GM18858 (cell line): Measurements from ENCODE around the gene FAM25C.
"Not testable (repeated sequence)": the region's sequence is repeated elsewhere in the genome, so short reads cannot be mapped to it uniquely, and the experiment has no call there.

Experiments
- ATAC-seq: cut with Tn5 transposase; IDR thresholded peaks from one replicate; pipeline ENCODE4 v1.9.1; 2021; ENCODE audit not compliant: unreplicated experiment

FAM25C gene

DNA sequence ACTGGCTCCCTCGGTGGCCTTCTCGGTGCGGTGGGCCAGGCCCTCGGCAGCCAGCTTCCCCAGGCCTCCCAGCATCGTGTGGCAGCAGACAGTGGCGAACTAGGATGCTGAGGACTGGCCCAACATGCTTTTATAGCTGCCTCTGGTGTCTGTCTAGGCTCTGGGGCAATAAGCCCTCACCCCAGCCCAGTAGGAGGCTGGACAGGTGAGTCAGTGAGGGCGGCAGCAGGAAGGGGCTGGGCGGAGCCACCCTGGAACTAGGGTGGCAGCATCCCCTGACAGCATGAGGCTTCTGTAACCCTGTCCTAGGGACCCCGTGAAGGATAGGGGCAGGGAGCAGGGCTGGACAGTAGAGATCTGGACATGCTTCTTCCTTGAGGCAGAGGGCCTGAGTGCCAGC is at the start of gene FAM25C:
Gene FAM25C, minus strand, starts transcription at position 101 of the 400 bp plus-strand sequence. Its CDS starts 26 bp downstream, at position 75.
- not testable (repeated sequence) for ATAC-seq

DNA sequence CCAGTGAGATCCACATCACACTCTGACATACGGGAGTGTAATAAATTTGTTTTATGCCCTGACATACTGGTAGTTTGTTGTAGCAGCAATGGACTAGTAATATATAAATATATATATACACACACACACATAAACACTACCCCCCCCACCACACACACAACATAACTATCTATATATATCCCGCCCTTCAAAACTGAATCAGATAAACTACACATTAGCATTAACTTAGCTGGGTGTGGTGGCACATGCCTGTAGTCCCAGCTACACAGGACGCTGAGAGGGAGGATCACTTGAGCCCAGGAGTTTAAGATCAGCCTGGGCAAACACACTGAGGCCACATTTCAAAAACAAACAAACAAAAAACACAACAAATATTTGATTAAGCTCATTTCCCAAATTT is 45.0 kb upstream of the FAM25C start:
- ATAC-seq, result not testable (repeated sequence)

DNA sequence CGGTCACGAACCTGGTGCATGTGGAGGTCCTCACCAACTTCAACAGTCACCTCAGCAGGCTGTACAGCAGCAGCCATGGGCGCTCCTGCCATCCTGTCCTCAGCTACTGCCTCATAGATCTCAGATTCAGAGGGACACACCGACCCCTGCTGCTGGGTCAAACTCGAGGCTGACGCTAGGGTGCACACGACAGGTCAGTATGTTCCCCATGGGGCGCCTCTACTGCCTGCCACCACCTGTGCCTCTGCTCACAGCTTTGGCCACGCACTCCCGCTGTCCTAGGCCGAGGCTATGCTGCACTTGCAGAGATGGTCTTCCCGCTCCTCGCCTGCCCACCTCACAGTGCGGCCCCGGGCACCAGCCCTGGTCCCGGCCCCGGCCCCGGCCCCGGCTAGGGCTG is 31.8 kb upstream of the FAM25C start:
- not testable (repeated sequence) for ATAC-seq

DNA sequence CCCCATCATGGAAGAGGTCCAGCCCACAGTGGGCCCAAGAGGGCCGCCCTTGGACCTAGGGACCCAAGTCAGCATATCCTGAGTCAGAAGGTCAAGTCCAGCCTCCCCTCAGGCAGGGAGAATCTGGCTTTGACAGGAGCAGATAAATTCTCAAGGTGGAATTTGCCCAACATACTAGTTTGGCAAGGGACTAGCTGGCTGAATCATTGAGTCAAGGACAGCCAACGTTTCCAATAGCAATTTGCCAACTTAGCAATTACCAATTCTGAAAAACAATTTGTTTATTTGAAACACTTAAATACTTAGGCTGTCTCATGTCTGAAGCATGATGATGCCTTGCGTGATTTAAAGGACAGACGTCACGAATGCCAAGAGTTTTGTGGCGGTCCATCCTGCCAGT is 2.7 kb upstream of the FAM25C start:
- not testable (repeated sequence) for ATAC-seq

DNA sequence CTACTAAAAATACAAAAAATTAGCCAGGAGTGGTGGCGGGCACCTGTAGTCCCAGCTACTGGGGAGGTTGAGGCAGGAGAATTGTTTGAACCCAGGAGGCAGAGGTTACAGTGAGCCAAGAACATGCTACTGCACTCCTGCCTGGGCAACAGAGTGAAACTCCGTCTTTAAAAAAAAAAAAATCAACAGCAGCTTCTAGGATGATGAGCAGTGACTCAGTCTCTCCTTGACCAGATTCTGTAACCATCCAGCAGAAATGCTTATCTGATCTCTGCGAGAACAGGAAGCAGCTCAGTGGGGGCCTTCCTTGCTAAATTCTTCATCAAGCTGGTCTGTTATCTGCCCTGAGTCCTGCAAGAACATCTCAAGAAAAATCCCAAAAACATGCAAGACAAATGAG is 5.5 kb downstream of the FAM25C start:
- ATAC-seq, result not testable (repeated sequence)

DNA sequence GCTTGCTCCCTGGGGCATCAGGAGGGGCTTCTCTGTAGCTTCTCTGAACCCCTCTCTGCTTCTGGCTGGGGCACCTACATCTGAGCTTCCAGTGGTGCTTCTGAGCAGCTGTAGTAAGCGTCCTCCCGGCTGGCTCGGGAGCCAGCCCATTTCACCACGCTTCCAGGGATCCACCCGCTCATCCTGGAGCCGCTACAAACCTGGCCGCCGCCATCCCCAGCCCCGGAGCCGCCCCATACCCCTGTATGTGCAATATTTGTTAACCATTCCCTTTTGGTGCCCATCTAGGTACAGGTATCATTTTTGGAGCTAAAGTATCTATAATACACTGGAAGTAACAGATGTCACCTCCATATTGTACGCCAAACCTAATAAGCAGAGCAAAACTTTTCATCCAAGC is 7.0 kb downstream of the FAM25C start:
- not testable (repeated sequence) for ATAC-seq

DNA sequence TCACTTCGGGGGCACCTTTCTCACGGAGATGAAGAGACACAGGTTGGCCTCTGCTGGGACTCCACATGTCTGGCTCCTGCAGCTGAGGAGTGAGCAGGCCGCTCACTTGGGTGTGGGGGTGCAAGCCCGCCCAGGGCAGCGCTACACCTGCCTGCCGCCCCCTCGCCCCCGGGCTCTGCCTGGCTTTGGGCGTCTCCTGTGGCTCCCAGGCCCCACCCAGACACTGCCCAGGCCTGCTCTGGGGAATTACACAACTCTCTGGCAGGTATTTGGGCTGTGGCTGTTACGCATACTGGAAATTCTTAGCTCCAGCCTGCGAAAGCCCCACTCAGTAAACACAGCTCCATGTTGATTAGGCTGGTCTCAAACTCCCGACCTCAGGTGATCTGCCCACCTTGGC is 7.9 kb downstream of the FAM25C start:
- not testable (repeated sequence) for ATAC-seq

DNA sequence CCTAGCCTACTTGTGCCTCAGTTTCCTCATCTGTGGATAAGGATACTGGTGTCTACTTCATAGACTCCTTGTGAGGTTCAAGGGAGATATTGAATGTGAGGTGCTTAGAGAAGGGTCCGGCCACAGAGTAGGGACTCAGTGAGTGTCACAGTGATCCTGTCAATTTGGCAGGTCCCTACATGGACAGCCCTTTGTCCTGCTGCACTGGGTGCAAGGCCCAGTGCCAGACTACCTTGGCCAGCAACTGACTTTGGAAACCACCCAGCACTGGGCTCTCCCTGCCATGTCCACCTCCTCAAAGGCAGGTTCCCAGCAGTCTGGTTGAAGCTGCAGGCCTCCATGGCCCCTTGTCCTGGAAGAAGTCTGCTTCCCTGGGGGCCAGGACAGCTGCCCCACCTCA is 9.5 kb downstream of the FAM25C start:
- ATAC-seq, result not testable (repeated sequence)

DNA sequence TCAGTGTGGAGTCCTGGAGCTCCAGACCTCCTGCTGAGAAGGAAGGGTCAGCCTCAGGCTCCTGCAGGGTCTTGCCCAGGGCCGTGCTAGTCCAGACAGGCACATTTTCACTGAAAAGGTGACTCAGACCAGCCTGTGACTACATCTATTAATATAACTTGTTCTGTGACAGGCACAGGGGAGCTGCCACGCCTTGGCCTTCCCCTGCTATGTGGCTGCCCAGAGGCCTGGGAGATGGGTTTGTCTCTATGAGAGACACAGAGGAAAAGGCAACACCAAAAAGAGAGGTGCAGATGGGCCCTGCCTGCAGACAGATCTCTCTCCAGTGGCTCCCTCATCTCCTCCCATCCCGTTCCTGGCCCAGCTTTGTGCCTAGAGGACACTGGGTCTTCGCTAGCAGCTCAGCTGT is 10.0 kb downstream of the FAM25C start:
- ATAC-seq, result not testable (repeated sequence)

DNA sequence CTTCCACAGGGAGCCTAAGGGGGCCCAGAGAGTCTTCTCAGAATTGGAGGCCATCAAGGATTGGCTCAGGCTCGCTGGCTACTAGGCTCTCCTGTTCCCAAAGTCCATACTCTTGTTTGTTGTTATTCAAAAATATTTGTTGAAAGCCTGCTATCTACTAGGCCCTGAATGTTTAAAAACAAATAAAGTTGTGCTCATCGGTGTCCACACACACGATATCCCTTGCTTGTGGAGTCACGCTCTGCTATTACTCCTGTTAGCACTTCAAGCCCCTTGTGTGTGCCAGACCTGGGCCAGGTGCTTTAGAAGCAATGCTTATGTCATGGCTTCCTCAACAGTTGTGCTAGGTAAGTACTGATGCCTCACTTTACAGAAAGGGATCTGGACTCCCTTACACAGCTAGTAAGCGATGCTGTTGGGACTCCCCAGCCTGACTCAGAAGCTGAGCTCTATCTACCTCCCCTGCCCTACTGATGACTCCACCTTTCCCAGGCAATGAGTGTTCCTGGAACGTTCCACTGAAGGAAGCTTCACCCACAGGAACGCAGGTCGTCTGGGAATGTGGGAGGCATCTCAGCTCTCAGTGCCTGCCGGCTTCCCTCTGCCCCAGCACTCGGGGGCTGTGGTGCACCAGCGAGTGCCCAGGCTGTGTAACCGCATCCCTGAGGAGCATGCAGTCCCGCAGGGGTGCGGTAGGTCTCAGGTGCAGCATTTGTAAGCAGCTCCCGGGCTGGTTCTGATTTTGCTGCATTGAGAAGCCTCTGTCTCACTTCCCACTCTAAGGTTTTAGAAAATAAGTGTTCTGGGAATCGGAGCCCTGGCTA is 10.7 kb downstream of the FAM25C start:
- ATAC-seq, result not testable (repeated sequence)

DNA sequence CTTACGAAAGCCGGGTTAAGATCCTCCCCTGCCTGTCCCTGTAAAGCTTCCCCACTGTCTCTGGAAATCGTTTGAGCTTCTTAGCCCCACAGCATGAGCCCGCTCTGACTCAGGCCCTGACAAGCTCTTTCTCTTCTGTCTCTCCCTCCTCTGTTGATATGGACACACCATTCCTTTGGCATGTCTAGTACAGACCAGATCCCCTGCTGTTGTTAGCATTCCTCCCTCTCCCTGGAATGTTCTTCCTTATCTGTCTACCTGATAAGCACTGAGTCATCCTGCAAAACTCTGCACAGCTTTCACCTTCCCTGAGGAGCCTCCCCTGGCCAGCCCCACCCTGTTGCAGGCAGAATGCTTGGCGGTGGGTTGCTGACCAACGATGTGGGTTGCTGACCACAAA is 11.6 kb downstream of the FAM25C start:
- ATAC-seq, result not testable (repeated sequence)

DNA sequence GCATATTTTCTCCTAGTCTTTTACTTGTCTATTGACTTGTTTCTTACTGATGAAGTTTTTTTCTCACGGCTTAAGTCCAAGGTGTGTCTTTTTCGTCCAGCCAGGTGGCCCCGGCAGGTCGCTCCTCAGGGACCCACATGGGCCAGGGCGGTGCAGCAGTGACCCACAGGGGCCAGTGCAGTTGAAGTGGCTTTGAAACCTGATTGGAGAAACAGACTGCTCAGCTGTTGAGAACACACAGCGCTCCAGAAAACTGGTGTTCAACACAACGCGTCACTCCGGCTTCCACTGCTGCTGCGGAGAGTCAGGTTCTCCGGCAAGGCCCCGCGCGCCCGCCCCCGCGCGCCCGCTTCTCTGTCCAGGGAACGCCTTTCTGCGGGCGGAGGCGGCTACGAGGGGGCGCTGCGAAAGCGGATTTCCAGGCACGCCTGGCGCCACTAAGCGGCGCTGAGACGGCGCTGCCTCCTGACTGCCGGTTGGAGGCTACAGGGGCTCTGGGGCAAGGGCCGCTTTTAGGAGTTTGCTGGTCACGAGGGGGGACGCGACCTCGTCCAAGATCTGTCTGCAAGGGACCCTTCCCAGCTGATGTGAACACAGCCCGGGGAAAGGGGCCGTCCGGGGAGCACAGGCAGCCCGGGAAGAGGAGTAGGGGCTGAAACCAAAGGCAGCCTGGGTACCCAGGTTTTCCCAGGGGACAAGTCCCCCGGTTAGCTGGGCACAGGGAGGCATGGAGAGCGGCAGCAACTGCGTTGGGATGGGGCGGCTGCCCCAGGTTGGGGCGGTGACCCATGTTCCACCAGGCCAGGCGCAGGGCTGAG is 13.0 kb downstream of the FAM25C start:
- ATAC-seq, result not testable (repeated sequence)

DNA sequence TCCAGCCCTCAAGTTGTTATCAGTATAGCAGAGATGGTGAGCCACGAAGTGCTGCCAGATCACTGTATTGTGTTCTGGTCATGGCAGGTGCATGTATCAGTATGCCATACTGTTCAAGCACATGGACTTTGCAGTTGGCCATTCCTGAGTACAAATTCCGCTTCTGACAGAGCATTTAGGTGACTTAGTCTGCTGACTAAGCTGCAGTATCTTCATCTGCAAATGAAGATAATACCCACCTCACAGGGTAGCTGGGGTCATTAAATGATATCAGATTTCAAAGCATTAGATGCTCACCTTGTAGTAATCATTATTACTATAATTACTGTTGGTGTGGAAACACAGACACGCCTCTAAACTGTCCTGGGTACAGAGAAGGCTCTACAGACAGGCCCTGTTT is 24.2 kb downstream of the FAM25C start:
- ATAC-seq, result not testable (repeated sequence)

DNA sequence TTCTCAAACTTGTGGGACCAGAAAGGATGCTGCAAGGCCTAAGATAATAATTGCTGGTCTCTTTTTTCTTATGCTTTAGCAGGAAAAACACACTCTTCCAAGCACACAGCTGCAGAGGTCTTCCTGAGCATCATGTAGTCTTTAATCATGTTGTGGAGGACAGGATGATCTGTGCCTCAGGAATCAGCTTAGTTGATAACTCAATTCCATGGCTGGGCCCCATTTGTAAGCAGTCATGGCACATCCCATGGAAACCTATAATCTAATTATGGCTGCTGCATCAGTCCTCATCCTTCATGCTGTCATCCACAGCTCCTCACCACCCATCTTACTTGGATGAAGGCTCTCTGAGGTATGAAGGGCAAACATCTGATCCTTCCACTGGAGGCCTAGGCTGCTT is 26.5 kb downstream of the FAM25C start:
- ATAC-seq, result not testable (repeated sequence)

DNA sequence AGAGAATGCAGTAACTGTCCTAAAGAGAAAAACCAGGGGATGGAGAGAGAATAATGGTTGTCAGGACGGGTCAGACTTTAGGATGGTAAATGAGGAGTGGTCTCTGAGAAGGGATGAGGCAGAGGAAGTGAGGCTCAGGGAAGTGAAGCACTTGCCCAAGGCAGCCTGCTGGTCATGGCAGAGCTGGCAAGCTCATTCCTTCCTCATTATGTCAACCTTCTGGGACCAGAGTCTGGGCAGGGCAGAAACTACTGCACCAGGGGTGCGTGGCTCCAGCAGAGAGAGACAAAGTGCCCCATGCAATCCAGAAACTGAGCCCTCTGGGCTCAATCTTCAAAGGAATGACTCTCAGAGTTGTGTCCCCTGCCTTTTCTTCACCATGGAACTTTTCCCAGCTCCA is 27.5 kb downstream of the FAM25C start:
- ATAC-seq, result not testable (repeated sequence)

DNA sequence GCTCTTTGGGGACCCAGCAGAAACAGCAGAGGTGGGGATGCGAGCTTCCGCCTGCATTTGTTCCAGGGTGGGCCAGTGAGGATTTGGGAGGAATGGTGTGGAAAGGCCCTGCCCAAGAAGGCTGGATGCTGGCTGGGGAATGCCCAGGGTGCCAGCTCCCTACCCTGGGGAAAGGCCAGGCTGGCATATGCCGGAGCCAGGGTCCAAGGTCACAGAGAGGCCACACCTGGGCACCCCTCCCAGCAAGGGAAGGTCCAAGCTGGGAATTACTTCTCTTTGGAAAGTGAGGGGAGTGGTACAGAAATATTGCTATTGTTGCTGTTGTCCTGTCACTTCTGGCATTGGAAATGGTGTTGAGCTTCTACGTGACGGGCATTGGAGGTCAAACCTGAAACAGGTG is 28.0 kb downstream of the FAM25C start:
- not testable (repeated sequence) for ATAC-seq

DNA sequence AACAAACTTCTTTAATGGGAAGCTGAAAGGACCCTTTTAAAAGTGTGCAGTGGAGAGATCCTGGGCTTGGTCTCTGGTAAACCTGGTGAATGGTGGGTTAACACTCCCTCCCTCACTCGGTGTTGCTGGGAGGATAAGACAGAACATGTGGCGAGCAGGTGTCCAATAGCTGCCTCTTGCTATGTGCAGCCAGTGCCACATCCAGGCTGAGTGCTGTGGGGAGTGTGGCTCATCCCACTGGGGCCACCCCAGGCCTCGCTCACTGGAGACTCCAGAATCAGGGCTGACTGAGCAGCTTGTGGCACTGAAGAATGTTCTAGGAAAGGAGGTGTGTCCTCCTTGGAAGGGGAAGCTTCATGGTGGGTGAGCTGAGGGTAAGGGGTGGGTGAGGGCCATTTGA is 29.5 kb downstream of the FAM25C start:
- ATAC-seq, result not testable (repeated sequence)

DNA sequence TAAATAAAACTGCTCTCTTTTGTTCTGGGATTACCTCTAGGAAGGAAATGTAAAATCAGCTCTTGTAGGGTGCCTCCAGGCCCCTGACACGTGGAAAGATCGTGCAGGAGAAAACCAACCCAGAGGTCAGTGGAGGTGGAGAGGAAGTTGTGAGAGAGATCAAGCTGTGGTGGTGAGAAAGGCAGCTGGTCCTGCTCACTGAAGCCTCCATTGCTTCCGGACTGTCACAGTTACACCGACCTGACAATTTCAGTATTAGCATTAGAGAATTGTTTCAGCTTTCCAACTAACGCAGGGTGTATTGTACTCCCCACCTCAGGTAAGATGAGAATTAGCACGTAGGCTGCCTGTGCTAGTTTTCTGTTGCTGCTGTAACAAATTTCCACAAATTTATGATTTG is 30.6 kb downstream of the FAM25C start:
- ATAC-seq, result not testable (repeated sequence)

DNA sequence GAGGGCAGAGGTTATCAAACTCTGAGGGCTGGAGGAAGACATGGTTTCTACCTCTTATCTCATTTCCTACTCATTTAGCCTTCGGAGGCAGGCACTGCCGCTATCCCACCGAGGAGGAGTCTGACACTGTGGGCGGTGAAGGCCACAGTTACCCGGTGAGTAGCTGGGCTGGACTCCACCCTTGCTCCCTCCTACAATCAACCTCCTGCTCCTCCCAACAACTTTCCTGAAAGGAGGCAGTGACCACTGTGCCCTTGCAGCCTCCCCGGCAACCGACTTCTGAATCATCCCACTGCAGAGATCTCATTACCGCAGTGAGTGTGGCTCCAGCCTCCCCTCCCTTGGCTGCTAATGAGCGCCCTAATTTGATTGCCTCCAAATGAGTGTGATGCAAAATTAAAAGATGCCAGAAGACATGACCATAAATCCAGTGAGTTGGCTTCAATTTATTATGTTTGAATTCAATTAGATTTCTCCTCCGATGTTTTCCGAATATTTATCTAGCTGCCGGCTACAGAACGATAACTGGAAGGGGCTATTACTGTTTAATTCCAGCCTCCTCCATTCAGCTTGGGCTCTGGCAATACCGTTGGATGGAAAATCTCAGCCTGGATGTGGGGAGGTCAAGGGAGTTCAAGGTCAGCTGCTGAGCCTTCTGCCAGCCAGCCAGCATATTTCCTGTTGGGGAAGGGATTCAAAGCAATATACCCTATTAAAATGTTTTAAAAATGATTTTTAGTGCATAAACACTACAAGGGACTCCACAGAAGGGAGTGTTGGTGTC is 35.1 kb downstream of the FAM25C start:
- not testable (repeated sequence) for ATAC-seq

DNA sequence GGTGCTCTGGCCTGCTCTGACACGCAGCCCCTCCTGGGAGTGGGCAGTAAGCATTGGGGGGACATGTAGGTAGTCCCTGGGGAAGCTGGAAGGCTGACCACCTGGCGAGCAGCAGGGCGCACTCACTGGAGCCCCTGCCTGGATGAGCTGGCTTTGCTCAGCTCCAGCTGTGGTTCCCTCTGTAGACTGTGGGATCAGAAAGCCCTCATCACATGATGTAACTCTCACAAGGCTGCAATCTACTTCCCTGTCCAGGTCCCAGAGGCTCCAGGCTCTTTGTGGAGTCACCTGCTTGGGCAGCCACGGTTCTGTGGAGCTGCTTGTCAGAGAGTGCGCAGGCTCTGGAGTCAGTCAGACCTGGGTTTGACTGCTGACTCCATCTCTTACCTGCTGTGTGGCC is 36.8 kb downstream of the FAM25C start:
- not testable (repeated sequence) for ATAC-seq

DNA sequence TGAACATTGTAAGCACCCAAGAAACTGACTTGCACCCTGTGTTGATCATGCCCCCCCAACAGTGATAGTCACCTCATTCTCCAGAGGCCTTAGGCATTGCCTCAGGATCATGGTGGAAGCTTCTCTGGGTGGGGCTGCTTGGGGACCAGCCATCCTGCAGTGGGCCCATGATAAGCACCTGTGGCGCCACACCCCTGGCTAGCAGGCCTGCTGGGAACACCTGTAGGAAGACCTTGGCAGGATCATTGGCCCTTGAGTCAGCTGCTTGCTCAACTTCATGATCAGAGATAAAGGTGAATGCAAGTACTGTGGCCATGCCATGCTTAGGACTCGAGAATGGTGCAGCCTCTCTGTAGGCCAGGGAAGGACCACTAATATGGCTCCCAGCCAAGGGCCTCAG is 38.9 kb downstream of the FAM25C start:
- not testable (repeated sequence) for ATAC-seq
